ENCODE results near the gene PACSIN1. TPM values are rescaled to one million over a fixed set of nuclear protein-coding genes. Genes with fewer than 3 reads are reported as not detected.
A peak's percentile ranks its signal among the peaks of the same experiment; 100 is the strongest.

PACSIN1 gene
- total RNA-seq, 1 experiment from 2014 or later = not detected

- no peak for DNase-seq
- no peak overlapping the region for H3K4me3 ChIP-seq
- H3K9me3 ChIP-seq (replicated peaks) = no peaks in the 10 kb centered on the region
- no peaks in the 10 kb centered on the region for H3K4me1 ChIP-seq
- no peak overlapping the region for H3K27ac ChIP-seq
- H3K36me3 ChIP-seq = no peaks in the 10 kb centered on the region
- H3K27me3 ChIP-seq = no peaks in the 10 kb centered on the region; the same call in 1 of the 2 replicates
These were observed 89.5 kb downstream of the PACSIN1 start for GRCh38 chr6:34555328-34555727.

GRCh38 chr6:34556031-34556471, 90.2 kb downstream of the PACSIN1 start, which contains the start of gene SPDEF:
SPDEF (minus strand) TSS chr6:34556329; CDS start chr6:34544455, 11,874 bp downstream.
- H3K36me3 ChIP-seq = no peaks in the 10 kb centered on the region
- H3K4me1 ChIP-seq = no peaks in the 10 kb centered on the region
- no peak for DNase-seq
- no peak within 1 kb of the TSS for H3K4me3 ChIP-seq
- H3K27ac ChIP-seq = no peak within 1 kb of the TSS
- H3K9me3 ChIP-seq (replicated peaks) = no peaks in the 10 kb centered on the region
- no peaks in the 10 kb centered on the region; the same call in 1 of the 2 replicates for H3K27me3 ChIP-seq

- H3K4me1 ChIP-seq = no peaks in the 10 kb centered on the region
- no peaks in the 10 kb centered on the region; the same call in 1 of the 2 replicates for H3K27me3 ChIP-seq
- H3K27ac ChIP-seq = no peak overlapping the region
These were observed 90.6 kb downstream of the PACSIN1 start for GRCh38 chr6:34556493-34556892.

GRCh38 chr6:34557228-34557627, 91.4 kb downstream of the PACSIN1 start:
- H3K27me3 ChIP-seq = no peaks in the 10 kb centered on the region; the same call in 1 of the 2 replicates
- H3K9me3 ChIP-seq (replicated peaks) = no peaks in the 10 kb centered on the region
- no peak overlapping the region for H3K27ac ChIP-seq
- DNase-seq = no peak
- H3K4me3 ChIP-seq = no peak overlapping the region
- H3K36me3 ChIP-seq = no peaks in the 10 kb centered on the region
- H3K4me1 ChIP-seq = no peaks in the 10 kb centered on the region

More at GRCh38 chr6:34556493-34556892, 90.6 kb downstream of the PACSIN1 start:
- H3K9me3 ChIP-seq (replicated peaks) = no peaks in the 10 kb centered on the region
- H3K36me3 ChIP-seq = no peaks in the 10 kb centered on the region
- no peak for DNase-seq
- no peak overlapping the region for H3K4me3 ChIP-seq

GRCh38 chr6:34558172-34558714, 92.4 kb downstream of the PACSIN1 start:
- Histone ChIP-seq H3K4me1 (no peaks in the 10 kb centered on the region), H3K9me3 (replicated peaks) (no peaks in the 10 kb centered on the region), H3K27ac (no peak overlapping the region), H3K36me3 (no peaks in the 10 kb centered on the region), H3K4me3 (no peak overlapping the region), H3K27me3 (no peaks in the 10 kb centered on the region)
- no peak for DNase-seq

- H3K27ac ChIP-seq = no peak overlapping the region
- DNase-seq = no peak
- no peaks in the 10 kb centered on the region for H3K36me3 ChIP-seq
- no peaks in the 10 kb centered on the region for H3K27me3 ChIP-seq
- H3K4me3 ChIP-seq = no peak overlapping the region
- no peaks in the 10 kb centered on the region for H3K4me1 ChIP-seq
- no peaks in the 10 kb centered on the region for H3K9me3 ChIP-seq (replicated peaks)
These were observed 93.9 kb downstream of the PACSIN1 start for GRCh38 chr6:34559651-34560365.

GRCh38 chr6:34560366-34561226, 94.7 kb downstream of the PACSIN1 start:
- Histone ChIP-seq H3K9me3 (replicated peaks) (no peaks in the 10 kb centered on the region), H3K27me3 (0 out of 2 replicates have a peak, but pooled peaks cover 3% of the 10 kb centered on the region), H3K4me3 (no peak overlapping the region), H3K36me3 (no peaks in the 10 kb centered on the region), H3K4me1 (no peaks in the 10 kb centered on the region), H3K27ac (no peak overlapping the region)
- DNase-seq = peak; percentile 49 to 50

GRCh38 chr6:34561227-34561530, 95.3 kb downstream of the PACSIN1 start:
- Histone ChIP-seq H3K27ac (no peak overlapping the region), H3K4me1 (no peaks in the 10 kb centered on the region), H3K9me3 (replicated peaks) (no peaks in the 10 kb centered on the region), H3K27me3 (0 out of 2 replicates have a peak, but pooled peaks cover 3% of the 10 kb centered on the region), H3K4me3 (no peak overlapping the region), H3K36me3 (no peaks in the 10 kb centered on the region)
- DNase-seq = no peak

GRCh38 chr6:34562350-34562749, 96.5 kb downstream of the PACSIN1 start:
- H3K27me3 ChIP-seq = 0 out of 2 replicates have a peak, but pooled peaks cover 3% of the 10 kb centered on the region
- no peaks in the 10 kb centered on the region for H3K4me1 ChIP-seq
- H3K36me3 ChIP-seq = no peaks in the 10 kb centered on the region
- H3K4me3 ChIP-seq = no peak overlapping the region
- no peaks in the 10 kb centered on the region for H3K9me3 ChIP-seq (replicated peaks)
- H3K27ac ChIP-seq = no peak overlapping the region
- no peak for DNase-seq

- no peaks in the 10 kb centered on the region for H3K4me1 ChIP-seq
- no peak overlapping the region for H3K27ac ChIP-seq
- 0 out of 2 replicates have a peak, but pooled peaks cover 3% of the 10 kb centered on the region for H3K27me3 ChIP-seq
- H3K9me3 ChIP-seq (replicated peaks) = no peaks in the 10 kb centered on the region
- H3K4me3 ChIP-seq = no peak overlapping the region
- H3K36me3 ChIP-seq = no peaks in the 10 kb centered on the region
- DNase-seq = no peak
These were observed 97.1 kb downstream of the PACSIN1 start for GRCh38 chr6:34562861-34563512.

- DNase-seq = no peak
- Histone ChIP-seq H3K27ac (no peak overlapping the region), H3K4me3 (no peak overlapping the region), H3K9me3 (replicated peaks) (no peaks in the 10 kb centered on the region), H3K4me1 (no peaks in the 10 kb centered on the region), H3K27me3 (0 out of 2 replicates have a peak, but pooled peaks cover 3% of the 10 kb centered on the region), H3K36me3 (no peaks in the 10 kb centered on the region)
These were observed 97.6 kb downstream of the PACSIN1 start for GRCh38 chr6:34563513-34563870.

GRCh38 chr6:34564181-34564580, 98.3 kb downstream of the PACSIN1 start:
- DNase-seq = no peak
- H3K27ac ChIP-seq = no peak overlapping the region
- H3K4me1 ChIP-seq = no peaks in the 10 kb centered on the region
- no peaks in the 10 kb centered on the region for H3K36me3 ChIP-seq
- 0 out of 2 replicates have a peak, but pooled peaks cover 3% of the 10 kb centered on the region for H3K27me3 ChIP-seq
- no peaks in the 10 kb centered on the region for H3K9me3 ChIP-seq (replicated peaks)
- no peak overlapping the region for H3K4me3 ChIP-seq

GRCh38 chr6:34565722-34566137, 99.9 kb downstream of the PACSIN1 start:
- Histone ChIP-seq H3K27me3 (0 out of 2 replicates have a peak, but pooled peaks cover 3% of the 10 kb centered on the region), H3K4me1 (no peaks in the 10 kb centered on the region), H3K4me3 (no peak overlapping the region), H3K9me3 (replicated peaks) (no peaks in the 10 kb centered on the region), H3K36me3 (no peaks in the 10 kb centered on the region), H3K27ac (no peak overlapping the region)
- no peak for DNase-seq

GRCh38 chr6:34566830-34567546, 101.1 kb downstream of the PACSIN1 start:
- H3K27me3 ChIP-seq = 0 out of 2 replicates have a peak, but pooled peaks cover 3% of the 10 kb centered on the region
- no peaks in the 10 kb centered on the region for H3K36me3 ChIP-seq

More at GRCh38 chr6:34566830-34567546, 101.1 kb downstream of the PACSIN1 start:
- Histone ChIP-seq H3K4me3 (no peak overlapping the region), H3K4me1 (no peaks in the 10 kb centered on the region), H3K9me3 (replicated peaks) (no peaks in the 10 kb centered on the region), H3K27ac (no peak overlapping the region)
- DNase-seq = no peak
